Measurements from ENCODE around the gene LSG1. TPM values are rescaled to one million over a fixed set of nuclear protein-coding genes. Genes with fewer than 3 reads are reported as not detected.

LSG1 gene
- total and polyA plus RNA-seq, 10 of the 15 experiments (the other 5 are each of a cell fraction or from before 2014, with no cell fraction given): 14.3 to 75.6 (median 54.4) TPM

GRCh38 chr3:194696702-194697101 is 24.7 kb upstream of the LSG1 start:
- no peak overlapping the region for H3K4me3 ChIP-seq
- ChIA-PET RAD21 (ENCODE audit: unreplicated experiment) (no interaction called here), POLR2A (no interaction called here), CTCF (no interaction called here), SMC1A (ENCODE audit: uncharacterized antibody, unreplicated experiment) (interaction anchor here (1.0 kb wide), 1 partner anchor 14 kb away, joined by 3 read pairs; no protein-coding TSS in a partner anchor)
- FAIRE-seq (no peak), ATAC-seq (no peak), DNase-seq (ENCODE audit: low read depth, low spot score) (no peak)
- H3K27me3 ChIP-seq (replicated peaks in 1 of 2; ENCODE audit: control insufficient read depth in 2 of 2, insufficient read depth in 2 of 2, low read length in 1 of 2): peaks cover 0 to 3% of the 10 kb centered on the region in 2 experiments; a peak in 1 of 4 replicates
- intact Hi-C loops (cut with micrococcal nuclease; ENCODE audit: unreplicated experiment) (no loop called here), in situ Hi-C loops (cut with MboI) (no loop called here)
- WGBS (ENCODE audit: insufficient coverage, insufficient replicate concordance, low lambda C conversion rate, missing lambda C conversion rate): 53% methylated on average over 6 of the region's 6 CpGs
- TF ChIP-seq ZNF207 (IDR thresholded peaks at IDR 0.05; ENCODE audit: borderline replicate concordance) (no peak), MEF2B (IDR thresholded peaks at IDR 0.05; ENCODE audit: partially characterized antibody, poor library complexity, severe bottlenecking) (peak; percentile 6)
- H3K4me1 ChIP-seq (ENCODE audit: control insufficient read depth, insufficient read depth, low read length): peaks cover 10% of the 10 kb centered on the region
- no peaks in the 10 kb centered on the region for H3K79me2 ChIP-seq (ENCODE audit: control insufficient read depth, insufficient read depth, low read length)
- no peaks in the 10 kb centered on the region for H3K36me3 ChIP-seq (ENCODE audit: control insufficient read depth in 2 of 2, insufficient read depth in 2 of 2, low read length in 1 of 2)
- no peak overlapping the region for H2AFZ ChIP-seq (ENCODE audit: control insufficient read depth, low read depth, low read length)
- H3K4me2 ChIP-seq (ENCODE audit: control insufficient read depth, insufficient read depth): no peak overlapping the region
- no peak overlapping the region for H3K9ac ChIP-seq (ENCODE audit: control insufficient read depth, insufficient read depth, low read length)
- no TSS peak for BruUV-seq (replicated peaks)
- no peak overlapping the region for H3K27ac ChIP-seq (ENCODE audit: control insufficient read depth, insufficient read depth)
- H3K9me3 ChIP-seq (replicated peaks; ENCODE audit: control insufficient read depth, insufficient read depth, low read length): no peaks in the 10 kb centered on the region; the same call in 2 of the 3 replicates
- H4K20me1 ChIP-seq (ENCODE audit: control insufficient read depth, insufficient read depth): no peaks in the 10 kb centered on the region

DNA sequence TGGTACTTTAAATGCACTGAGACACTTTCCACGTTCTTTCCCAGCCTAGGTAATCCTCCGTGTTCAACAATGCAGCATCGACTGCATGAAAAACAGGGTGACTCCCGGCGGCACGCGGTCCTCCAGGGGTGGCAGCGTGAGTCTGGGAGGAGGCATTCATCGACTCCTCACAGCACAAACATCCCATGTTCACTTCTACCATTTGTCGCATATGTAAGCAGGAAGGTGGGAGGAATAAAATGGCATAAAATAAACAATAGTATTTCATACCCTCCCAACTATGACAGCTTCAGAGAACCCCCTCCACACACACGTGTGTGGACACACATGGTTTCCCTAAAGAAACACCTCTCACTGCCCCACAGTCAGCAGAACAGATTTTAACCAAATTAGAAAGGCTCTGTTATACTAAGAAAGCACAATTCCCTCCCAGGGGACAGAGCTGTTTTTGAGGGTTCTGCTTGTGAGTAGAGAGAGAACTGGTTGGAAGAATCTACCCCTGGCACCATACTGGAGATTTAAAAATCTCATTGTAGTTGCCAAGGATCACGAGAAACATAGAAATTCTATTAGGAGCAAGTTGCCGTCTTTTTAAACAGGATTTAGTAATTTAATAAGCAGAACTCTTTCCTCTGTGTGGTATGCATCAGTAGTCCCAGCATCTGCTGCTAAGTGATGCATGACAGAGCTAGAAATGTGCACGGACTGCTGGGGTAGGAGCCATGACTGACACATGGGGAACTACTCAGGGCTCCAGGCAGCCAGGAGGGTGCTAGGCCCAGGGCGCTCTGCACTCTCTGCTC is 19.7 kb upstream of the LSG1 start:
- no TSS peak for BruUV-seq (replicated peaks)
- TF ChIP-seq IKZF1 (conservative IDR thresholded peaks at IDR 0.05) (peak; percentile 56), PKNOX1 (IDR thresholded peaks at IDR 0.05) (peak; percentile 92), CBX5 (IDR thresholded peaks at IDR 0.05; ENCODE audit: low read depth) (peak; percentile 40; the same call in 1 of the 2 replicates), TCF7 (IDR thresholded peaks at IDR 0.05; ENCODE audit: borderline replicate concordance) (no peak), POU2F2 (IDR thresholded peaks at IDR 0.05; ENCODE audit: borderline replicate concordance, low read depth, low read length) (no peak), MXI1 (IDR thresholded peaks at IDR 0.05; ENCODE audit: low read depth, low read length) (no peak), JUND (IDR thresholded peaks at IDR 0.05; ENCODE audit: low read depth, low read length) (no peak), SIN3A (IDR thresholded peaks at IDR 0.05; ENCODE audit: low read depth, low read length) (no peak), SUPT20H (IDR thresholded peaks at IDR 0.05; ENCODE audit: borderline replicate concordance, control insufficient read depth, low read depth, low read length) (no peak)
- TF ChIP-seq, protein P1, sequence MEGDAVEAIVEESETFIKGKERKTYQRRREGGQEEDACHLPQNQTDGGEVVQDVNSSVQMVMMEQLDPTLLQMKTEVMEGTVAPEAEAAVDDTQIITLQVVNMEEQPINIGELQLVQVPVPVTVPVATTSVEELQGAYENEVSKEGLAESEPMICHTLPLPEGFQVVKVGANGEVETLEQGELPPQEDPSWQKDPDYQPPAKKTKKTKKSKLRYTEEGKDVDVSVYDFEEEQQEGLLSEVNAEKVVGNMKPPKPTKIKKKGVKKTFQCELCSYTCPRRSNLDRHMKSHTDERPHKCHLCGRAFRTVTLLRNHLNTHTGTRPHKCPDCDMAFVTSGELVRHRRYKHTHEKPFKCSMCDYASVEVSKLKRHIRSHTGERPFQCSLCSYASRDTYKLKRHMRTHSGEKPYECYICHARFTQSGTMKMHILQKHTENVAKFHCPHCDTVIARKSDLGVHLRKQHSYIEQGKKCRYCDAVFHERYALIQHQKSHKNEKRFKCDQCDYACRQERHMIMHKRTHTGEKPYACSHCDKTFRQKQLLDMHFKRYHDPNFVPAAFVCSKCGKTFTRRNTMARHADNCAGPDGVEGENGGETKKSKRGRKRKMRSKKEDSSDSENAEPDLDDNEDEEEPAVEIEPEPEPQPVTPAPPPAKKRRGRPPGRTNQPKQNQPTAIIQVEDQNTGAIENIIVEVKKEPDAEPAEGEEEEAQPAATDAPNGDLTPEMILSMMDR (IDR thresholded peaks at IDR 0.05 in 2 of 3, conservative IDR thresholded peaks at IDR 0.05 in 1 of 3; ENCODE audit: control insufficient read depth in 2 of 3, extremely low read depth in 1 of 3, insufficient read depth in 1 of 3, low read depth in 3 of 3, low read length in 3 of 3): no peak

More for the DNA sequence above, 19.7 kb upstream of the LSG1 start:
- ChIA-PET CTCF (interaction anchor here (0.7 to 2.4 kb wide), 3 partner anchors 9 to 580 kb away, joined by 3 to 24 read pairs (median 12); partner anchors contain the start of genes LSG1 and XXYLT1), POLR2A (interaction anchor here (1.1 kb wide), 1 partner anchor 19 kb away, joined by 3 read pairs; no protein-coding TSS in a partner anchor), RAD21 (ENCODE audit: unreplicated experiment) (interaction anchor here (0.8 to 2.2 kb wide), 7 partner anchors 9 to 580 kb away, joined by 3 to 11 read pairs (median 5); partner anchors contain the start of genes LSG1 and XXYLT1), SMC1A (ENCODE audit: uncharacterized antibody, unreplicated experiment) (interaction anchor here (0.6 to 2.1 kb wide), 6 partner anchors 9 to 583 kb away, joined by 3 to 9 read pairs (median 3); partner anchors contain the start of genes LSG1 and XXYLT1)
- Histone ChIP-seq H3K4me2 (ENCODE audit: control insufficient read depth, insufficient read depth) (peak overlapping the region; percentile 19), H4K20me1 (ENCODE audit: control insufficient read depth, insufficient read depth) (no peaks in the 10 kb centered on the region), H3K4me3 (peak overlapping the region; percentile 33; the same call in 1 of the 2 replicates), H2AFZ (ENCODE audit: control insufficient read depth, low read depth, low read length) (no peak overlapping the region; the same call in 1 of the 2 replicates), H3K27ac (ENCODE audit: control insufficient read depth, insufficient read depth) (peak overlapping the region; percentile 59), H3K36me3 (ENCODE audit: control insufficient read depth in 2 of 2, insufficient read depth in 2 of 2, low read length in 1 of 2) (no peaks in the 10 kb centered on the region), H3K27me3 (replicated peaks in 1 of 2; ENCODE audit: control insufficient read depth in 2 of 2, insufficient read depth in 2 of 2, low read length in 1 of 2) (peaks cover 0 to 5% of the 10 kb centered on the region in 2 experiments; a peak in 2 of 4 replicates), H3K4me1 (ENCODE audit: control insufficient read depth, insufficient read depth, low read length) (peaks cover 53% of the 10 kb centered on the region), H3K9ac (ENCODE audit: control insufficient read depth, insufficient read depth, low read length) (no peak overlapping the region; the same call in 1 of the 2 replicates), H3K79me2 (ENCODE audit: control insufficient read depth, insufficient read depth, low read length) (no peaks in the 10 kb centered on the region; the same call in 1 of the 2 replicates), H3K9me3 (replicated peaks; ENCODE audit: control insufficient read depth, insufficient read depth, low read length) (no peaks in the 10 kb centered on the region)
- intact Hi-C loops (cut with micrococcal nuclease; ENCODE audit: unreplicated experiment) (no loop called here), in situ Hi-C loops (cut with MboI) (no loop called here)
- peak; percentile 85 for DNase-seq (ENCODE audit: low read depth, low spot score)
- peak; percentile 86 for ATAC-seq
- FAIRE-seq: peak; percentile 18
- 1% methylated on average over 15 of the region's 15 CpGs for WGBS (ENCODE audit: insufficient coverage, insufficient replicate concordance, low lambda C conversion rate, missing lambda C conversion rate)
